NCI-H526 treated with DMSO at 0.1 percent for 48 hours (cell line): ENCODE data around the gene CAPN12.

Experiments
- DNase-seq: peaks from one replicate; lab custom pipeline; 2025; lab: John Stamatoyannopoulos, UW

The CAPN12 gene

DNA sequence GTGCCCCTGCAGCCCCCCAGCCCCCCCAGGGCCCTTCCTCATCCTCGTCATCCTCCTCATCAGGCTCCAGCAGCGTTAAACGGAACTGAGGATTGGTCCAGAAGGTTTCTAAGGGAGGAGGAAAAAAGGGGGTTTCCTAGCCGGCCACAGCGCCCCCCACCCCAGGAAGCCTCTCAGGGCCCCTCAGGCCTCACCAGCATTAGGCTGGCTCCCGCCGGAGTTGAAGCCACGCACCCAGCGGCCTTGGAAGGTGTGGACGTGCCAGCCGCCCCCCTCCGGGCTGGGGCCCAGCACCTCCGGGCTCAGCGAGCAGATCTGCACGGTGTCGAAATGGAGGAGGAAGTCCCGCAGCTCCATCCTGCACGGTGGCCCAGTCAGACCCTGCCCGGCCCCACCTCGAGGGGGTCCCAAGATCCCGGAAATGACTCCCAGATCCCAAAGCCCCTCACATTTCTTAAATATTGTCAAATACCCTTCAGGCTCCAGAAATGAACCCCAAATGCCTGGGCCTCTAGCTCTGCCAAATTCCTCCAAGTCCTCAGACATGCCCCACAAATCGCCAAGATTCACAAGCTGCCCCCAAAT, 6.9 kb downstream of the CAPN12 start:
- DNase-seq: no peak

GRCh38 chr19:38736413-38737280, 7.6 kb downstream of the CAPN12 start:
- DNase-seq: no peak

DNA sequence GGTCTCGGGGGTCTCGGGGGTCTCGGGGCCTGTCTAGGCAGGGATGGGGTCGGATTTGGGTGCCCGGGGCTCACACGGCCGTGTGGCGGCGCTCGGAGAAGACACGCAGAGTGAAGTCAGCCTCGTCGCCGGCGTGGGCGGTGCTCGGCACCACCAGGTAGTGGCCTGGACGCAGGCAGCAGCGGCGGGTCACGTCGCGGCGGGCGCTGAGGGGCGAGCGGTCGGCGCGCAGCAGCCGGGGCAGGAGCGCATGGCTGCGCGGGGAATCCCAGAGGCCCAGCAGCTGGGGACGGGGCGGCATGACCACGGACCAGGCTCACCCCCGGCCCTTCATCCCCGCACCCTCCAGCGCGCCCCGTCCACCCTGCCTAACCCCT, 8.2 kb downstream of the CAPN12 start:
- no peak for DNase-seq

DNA sequence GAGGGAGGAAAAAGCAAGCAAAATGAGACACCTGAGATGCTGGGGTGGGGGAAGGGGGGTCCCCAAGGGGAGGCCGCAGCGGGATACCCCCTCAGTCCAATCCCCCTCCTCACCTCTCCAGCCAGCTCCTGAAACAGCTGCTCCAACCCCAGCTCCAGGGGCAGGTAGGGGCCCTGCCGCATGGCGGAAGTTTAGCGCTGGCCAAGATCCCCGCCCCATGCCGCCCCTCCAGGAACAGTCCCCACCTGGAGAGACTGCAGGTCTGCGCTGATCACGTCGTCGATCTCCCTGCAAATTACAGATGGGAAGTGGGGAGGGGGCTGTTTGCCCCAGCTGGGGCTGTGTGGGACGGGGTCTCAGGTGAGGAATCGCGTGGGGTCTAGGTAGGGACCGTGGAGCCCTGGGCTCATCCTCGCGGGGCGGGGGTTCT, 9.0 kb downstream of the CAPN12 start:
- DNase-seq: peak; percentile 21

- DNase-seq: no peak
Measured at GRCh38 chr19:38734426-38735256, 9.6 kb downstream of the CAPN12 start.

GRCh38 chr19:38734176-38734425, 10.2 kb downstream of the CAPN12 start:
- DNase-seq: no peak

DNA sequence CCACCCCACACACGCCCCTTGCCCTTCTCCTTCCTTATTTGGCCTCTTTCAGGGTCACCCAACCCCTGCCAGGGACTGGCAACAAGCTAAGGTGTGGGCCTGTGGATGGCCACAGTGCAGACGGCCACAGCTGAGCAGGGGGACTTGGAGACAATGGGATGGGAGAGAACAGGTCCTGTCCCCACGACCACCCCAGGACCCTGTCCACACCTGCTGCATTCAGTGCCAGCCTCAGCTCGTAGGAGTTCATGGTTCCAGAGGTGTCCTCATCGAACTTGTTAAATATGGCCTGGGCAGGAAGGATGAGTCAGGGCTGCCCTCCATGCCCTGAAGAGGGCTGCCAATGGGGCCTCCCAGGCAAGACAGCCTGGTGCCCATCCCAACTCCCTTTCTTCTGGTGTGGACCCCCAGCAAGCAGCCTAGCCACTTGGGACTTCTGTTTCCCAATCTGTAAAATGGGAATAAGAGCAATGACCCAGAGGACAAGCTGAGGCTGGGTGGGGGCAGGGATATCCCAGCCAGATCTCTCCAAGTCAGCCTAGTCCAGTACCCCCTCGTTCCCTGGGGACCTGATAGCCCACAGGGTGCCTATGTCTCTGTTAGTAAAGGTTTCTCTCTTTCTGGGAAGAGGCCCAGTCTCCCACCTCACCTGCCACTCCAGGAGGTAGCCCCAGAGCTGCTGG, 10.6 kb downstream of the CAPN12 start:
- no peak for DNase-seq

- DNase-seq: no peak
Measured at GRCh38 chr19:38733241-38733492, 11.1 kb downstream of the CAPN12 start.

DNA sequence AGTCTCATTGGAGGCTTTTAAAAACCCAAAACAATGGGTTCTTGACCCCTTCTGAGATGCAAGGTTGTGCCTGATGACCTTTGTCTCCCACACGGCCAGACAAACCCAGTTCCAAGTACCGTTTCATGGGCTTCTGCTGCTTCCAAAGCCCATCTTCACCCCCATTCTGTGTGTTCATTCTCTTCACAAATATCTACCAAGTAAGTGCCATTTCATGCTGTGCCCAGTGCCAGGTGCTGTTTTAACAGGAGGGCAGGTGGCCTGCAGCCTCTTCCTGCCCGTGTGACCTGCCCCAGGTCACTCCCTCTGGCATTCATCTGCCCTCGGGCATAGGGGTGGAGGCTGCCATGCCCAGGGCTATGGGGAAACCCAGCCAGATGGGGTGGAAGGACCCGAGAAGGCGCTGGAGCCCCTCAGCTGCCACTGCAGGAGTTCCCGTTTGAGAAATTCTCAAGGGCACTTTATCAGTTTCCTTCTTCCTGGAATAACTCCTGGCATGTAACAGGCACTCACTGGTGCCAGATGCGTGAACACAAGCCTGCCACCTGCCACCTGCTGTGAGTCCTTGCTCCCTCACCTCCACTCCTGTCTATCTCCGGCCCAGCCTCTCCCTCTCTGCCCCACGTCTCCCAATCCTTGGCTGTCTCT, 12.5 kb downstream of the CAPN12 start:
- no peak for DNase-seq

DNA sequence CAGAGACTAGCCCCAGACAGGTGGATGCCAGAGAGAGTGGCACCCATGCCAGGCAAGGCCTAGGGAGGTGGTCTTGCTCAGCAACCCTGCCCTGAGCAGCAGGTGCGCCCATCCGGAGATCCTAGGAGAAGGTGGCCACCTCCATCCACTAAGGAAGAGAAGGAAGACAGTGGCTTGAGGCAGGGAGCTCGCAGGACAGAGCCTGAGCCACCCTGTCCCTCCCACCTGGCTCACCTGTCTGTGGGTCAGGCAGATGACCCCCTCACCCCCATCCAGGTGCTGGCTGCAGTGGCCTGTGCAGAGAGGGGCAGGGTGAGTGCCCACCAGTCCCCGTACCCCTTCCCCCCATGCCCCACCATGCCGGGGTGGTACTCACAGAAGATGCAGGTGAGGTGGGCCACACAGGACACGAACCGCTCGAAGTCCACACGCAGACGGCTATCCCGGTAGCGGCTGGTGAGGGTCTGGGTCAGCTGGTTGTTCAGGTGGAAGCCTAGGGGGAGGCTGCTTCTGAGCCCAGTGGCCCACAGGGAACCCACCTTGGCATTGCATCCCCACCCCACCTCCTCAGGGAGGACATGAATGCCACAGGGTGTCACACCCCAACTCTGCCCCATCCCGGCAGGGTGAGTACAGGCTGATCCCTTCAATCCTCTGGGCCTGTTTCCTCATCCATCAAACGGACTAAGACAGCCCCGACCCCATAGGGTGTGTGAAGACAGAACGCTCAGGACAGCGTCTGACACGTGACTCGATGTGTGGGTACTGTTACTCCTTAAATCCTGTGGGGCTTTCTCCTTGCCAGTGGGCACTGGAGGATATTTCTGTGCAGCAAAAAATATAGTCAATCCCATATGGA, 13.3 kb downstream of the CAPN12 start:
- DNase-seq: no peak

GRCh38 chr19:38730470-38730730, 13.9 kb downstream of the CAPN12 start:
- DNase-seq: no peak

DNA sequence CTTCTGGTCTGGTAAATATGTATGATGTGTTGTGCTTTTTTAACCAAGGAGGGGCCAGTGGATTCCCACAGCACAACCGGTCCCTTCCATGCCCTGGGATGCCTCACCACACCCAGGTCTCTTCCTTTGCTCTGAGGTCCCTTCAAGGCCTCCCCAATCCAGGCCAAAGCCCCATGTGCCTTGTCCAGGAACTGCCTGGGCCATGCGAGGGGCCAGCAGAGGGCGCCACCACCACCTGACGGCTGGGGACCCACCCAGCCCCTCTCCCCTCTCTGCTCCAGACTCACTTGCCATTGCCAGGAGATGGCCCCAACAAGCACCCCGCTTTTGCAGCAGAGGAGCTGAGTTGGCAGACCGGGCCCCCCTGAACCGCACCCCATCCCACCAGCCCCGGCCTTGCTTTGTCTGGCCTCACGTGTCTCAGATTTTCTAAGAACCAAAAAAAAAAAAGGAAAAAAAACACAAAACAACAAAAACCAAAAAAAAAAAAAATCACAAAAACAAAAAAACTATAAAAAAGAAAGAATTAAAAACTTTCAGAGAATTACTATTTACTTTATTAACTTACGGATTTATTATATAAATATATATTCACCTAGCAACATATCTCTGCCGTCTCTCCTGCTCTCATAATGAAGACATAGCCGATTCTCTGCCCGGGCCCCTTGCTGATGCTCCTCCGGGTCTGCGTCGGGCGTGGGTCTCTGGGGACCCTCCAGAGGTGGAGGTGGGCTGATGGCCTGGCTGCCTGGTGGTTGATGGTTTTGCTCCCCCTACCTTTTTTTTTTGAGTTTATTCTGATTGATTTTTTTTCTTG, 14.4 kb downstream of the CAPN12 start:
- peak; percentile 31 for DNase-seq

GRCh38 chr19:38728752-38729541, 15.3 kb downstream of the CAPN12 start:
- no peak for DNase-seq

- DNase-seq: no peak
Measured at GRCh38 chr19:38727868-38728660, 16.2 kb downstream of the CAPN12 start.

GRCh38 chr19:38727306-38727867, 16.9 kb downstream of the CAPN12 start:
- DNase-seq: no peak

DNA sequence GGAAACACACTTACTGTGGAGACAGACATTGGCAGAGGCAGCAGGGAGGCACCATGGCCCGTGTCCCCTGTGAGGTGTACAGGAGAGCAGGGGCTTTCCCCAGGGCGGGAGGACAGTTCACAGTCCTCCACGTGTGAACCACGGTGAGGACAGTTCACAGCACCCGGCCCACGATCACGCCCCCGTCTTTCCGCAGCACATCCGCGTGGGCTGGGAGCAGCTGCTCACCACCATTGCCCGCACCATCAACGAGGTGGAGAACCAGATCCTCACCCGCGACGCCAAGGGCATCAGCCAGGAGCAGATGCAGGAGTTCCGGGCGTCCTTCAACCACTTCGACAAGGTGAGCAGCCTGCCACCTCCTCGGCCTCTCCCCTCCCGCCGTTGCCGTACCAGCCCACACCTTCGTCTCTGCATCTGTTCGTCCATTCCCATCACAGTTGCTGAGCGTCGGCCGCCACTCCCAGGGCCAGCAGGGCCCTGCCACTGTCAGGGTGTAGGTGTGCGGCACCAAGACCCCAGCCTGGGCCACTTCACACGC, 17.4 kb downstream of the CAPN12 start:
- no peak for DNase-seq

DNA sequence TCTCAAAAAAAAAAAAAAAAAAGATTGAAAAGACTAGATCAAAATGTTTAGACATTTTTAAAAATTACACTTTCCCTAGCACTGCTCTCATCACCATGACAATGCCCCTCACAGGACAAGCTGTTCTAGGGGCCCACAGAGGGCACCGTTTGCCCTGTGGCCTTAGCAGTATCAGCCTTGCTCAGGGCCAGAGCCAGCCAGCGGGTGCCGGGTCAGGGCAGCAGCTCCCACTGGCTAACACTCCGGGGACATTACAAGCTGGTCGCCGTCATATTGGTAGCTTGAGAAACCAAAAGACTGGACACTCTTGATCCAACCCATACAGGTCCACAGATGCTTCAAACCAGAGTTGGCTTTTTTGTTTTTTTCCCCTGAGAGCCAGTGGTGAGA, 18.0 kb downstream of the CAPN12 start:
- no peak for DNase-seq

DNA sequence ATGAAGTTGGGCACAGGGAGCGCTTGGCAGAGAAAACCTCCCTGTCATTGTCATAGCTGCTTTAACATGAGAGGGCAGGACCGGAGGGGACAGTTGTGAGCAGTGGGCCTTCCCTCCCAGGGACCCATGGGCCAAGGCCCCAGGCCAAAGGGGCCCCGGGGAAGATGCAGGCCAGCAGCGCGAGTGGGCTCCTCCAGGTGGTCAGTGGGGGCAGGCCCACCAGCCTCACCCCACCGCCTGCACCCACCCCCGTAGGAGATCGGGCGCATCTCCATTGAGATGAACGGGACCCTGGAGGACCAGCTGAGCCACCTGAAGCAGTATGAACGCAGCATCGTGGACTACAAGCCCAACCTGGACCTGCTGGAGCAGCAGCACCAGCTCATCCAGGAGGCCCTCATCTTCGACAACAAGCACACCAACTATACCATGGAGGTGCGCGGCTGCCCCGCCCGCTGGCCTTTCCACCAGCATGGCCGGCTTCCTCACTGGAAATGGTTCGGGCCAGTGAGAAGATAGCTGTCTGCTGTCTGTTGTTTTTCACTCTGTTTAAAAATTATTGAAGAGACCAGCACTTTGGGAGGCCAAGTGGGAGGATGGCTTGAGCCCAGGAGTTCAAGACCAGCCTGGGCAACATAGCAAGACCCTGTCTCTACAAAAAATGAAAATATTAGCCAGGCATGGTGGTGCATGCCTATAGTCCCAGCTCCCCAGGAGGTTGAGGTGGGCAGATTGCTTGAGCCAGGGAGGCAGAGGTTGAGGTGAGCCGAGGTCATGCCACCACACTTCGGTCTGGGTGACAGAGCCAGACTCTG, 18.6 kb downstream of the CAPN12 start:
- DNase-seq: no peak
